HG03280 (cell line): ENCODE measurements around the gene AK4.
"Not testable (repeated sequence)": the region's sequence is repeated elsewhere in the genome, so short reads cannot be mapped to it uniquely, and the experiment has no call there.

ENCODE experiments used
- ATAC-seq: cut with Tn5 transposase; IDR thresholded peaks from one replicate; pipeline ENCODE4 v1.9.1; 2021; ENCODE audit warnings: mild to moderate bottlenecking, moderate library complexity; ENCODE audit not compliant: unreplicated experiment

The AK4 gene

DNA sequence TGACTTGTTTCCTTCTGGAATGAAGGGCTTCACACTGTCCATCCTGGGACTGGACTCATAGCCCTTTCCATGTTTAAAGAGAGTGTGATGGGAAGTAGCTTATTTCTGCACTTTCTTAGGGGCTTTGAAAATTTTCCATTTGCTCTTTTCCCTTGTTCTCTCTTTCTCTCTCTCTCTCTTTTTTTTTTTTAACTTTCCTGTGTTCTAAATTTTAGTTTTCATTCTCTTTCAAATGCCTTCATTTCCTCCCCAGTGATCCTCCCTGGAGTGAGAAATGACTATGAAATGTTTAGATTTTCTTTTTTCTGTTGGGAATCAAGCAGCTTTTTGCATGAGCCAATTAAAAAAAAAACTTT is 2.1 kb downstream of the AK4 start:
- no peak for ATAC-seq

DNA sequence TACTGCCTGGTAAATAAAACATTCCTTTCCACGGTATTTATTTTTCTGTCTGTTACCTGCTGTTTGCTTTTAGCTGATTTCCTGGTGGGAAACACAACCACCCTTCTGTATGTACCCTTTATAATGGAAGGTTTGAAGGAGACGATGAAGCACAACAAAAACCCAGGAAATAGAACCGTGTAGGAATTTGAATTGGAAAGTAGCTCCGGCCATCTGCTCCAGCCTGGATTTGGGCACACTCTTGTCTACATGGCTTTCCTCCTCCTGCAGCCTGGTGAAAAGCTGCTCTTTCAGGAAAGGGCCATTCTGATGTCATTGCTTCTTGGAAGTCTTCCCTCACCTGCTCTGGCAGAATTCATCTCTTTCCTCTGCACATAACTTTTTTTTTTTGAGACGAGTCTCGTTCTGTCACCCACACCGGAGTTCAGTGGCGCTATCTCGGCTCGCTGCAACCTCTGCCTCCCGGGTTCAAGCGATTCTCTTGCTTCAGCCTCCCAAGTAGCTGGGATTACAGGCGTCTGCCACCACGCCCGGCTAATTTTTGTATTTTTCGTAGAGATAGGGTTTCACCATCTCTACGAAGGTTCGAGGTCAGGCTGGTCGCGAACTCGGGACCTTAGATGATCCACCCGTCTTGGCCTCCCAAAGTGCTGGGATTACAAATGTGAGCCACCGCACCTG is 2.7 kb downstream of the AK4 start:
- no peak for ATAC-seq

DNA sequence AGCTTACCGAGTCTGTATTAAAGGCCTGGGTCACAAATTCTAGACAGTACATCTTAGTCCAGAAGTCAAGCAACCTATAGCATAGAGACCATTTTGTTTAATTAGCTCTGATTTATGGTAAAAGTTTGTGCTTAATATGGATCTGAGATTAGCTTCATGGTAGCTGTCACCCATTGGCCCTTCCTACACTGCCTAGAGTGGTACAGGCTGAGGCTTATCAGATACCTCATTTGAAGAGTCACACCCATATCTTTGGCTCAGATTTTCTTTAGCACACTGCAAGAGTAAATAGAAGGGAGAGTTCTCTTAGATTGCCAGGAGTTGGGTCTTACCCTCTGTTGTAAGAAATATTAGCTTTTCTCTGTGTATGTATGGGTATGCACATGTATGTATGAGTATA is 3.6 kb downstream of the AK4 start:
- ATAC-seq, result no peak

DNA sequence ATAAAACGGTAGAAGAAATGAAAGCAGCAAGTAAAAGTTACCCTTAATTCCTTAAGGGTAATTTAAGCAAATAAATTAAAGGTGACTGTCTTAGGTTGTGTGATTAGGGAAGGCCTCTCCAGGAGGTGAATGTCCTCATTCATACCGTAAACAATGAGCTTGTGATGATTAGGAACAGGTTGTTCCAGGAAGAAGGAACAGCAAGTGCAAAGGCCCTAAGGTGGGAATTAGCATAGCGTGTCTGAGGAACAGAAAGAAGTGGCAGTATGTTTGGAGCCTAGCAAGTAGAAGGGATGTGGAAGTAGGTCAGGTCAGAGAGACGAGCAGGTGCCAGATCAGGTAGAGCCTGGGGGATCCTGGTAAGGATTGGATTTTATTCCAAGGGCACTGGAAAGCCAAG is 5.6 kb downstream of the AK4 start:
- no peak for ATAC-seq

DNA sequence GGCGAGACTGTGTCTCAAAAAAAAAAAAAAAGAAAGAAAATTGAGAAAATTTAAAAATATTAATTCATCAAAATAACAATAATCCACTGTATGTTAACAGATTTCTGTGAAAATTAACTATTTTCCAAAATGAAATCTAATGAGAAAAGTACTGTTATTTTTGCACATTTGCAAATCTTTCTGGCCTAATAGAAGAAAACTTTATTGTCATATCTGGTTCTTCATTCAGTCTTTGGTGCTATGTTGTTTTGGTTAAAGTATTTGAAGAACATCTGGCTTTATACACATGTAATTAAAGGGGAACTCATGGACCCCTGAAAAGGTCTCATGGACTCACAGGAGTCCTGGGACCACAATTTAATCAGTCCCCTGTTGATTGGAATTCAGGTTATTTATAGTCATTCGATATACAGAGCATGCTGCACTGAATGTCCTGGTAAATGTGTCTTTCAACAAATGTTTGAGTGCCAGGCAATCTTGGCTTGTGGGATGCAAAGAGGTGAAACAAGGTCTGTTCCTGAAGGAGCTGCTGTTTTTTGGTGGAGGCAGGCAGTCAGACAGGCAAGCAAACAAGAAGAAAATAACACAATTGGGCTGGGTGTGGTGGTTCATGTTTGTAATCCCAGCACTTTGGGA is 9.0 kb downstream of the AK4 start:
- ATAC-seq, result no peak

DNA sequence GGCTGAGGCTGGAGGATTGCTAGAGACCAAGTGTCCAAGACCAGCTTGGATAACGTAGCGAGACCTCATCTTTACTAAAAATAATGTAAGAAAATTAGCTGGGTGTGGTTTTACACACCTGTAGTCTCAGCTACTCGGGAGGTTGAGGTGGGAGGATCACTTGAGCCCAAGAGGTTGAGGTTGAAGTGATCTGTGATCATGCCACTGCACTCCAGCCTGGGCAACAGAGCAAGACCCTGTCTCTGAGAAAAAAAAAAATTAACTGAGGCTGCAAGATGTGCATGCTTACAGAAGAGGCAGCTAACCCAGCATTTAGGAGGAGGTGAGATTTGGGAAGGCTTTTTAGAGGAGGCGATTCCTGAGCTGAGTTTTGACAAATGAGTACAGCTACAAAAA is 9.5 kb downstream of the AK4 start:
- ATAC-seq, result no peak

DNA sequence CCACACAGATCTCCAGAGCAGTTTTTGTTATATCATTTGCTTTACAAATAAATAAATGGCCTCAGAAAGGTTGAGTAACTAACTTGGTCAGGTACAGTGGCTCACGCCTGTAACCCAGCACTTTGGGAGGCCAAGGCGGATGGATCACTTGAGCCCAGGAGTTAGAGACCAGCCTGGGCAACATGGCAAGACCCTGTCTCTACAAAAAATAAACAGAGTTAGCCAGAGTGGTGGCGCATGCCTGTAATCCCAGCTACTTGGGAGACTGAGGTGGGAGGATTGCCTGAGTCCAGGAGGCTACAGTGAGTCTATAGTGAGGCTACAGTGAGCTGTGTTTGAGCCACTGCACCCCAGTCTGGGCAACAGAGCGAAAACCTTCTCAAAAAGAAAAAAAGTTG is 11.3 kb downstream of the AK4 start:
- ATAC-seq, result not testable (repeated sequence)

DNA sequence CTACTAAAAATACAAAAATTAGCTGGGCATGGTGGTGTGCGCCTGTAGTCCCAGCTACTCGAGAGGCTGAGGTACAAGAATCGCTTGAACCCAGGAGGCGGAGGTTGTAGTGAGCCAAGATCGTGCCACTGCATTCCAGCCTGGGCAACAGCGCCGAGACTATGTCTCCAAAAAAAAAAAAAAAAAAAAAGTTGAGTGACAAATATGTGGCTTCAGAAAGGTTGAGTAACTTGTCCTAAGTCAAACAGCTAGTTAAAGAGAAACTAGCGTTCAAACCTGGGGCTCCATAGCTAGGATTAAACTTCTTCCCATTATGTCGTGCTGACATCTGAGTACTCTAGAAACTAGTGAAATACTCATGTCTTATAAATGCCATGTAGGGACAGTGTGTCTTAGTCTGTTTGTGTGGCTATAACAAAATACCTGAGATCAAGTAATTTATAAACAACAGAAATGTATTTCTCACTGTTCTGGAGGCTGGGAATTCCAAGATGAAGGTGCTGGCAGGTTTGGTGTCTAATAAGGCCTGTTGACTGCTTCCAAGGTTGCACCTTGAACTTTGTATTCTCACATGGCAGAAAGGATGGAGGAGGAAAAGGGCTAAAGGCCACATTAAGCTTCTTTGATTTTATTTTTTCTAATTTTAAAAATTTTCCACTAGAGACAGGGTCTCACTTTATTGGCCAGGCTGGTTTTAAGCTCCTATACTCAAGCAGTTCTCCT is 12.0 kb downstream of the AK4 start:
- no peak for ATAC-seq

DNA sequence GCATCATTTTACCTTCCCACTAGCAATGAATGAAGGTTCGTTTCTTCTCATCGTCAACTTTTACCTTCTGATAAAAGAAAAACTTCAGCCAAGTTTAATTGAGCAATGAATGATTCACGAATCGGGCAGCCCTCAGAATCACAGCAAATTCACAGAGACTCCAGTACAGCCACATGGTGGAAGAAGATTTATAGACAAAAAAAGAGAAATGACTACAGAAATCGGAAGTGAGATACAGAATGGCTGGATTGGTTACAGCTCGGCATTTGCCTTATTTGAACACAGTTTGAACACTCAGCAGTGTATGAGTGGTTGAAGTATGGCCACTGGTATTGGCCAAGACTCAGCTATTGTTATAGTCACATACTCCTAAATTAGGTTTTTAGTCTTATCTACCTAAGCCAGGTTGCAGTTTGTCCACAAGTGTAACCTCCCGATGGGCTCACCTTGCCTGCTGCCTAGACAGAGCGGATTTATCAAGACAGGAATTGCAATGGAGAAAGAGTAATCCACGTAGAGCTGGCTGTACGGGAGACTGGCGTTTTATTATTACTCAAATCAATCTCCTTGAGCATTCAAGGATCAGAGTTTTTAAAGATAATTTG is 15.3 kb downstream of the AK4 start:
- ATAC-seq, result no peak

DNA sequence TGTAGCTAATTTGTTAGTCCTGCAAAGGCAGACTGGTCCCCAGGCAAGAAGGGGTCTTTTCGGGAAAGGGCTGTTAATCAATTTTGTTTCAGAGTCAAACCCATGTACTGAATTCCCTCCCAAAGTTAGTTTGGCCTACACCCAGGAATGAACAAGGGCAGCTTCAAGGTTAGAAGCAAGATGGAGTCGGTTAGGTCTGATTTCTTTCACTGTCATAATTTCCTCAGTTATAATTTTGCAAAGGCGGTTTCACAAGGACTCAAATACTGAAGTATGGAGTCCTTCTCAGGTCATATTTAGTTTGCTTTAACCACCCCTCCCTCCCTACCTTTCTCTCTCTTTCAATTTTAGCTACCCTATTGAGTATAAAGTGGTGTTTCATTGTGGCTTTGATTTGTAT is 16.1 kb downstream of the AK4 start:
- not testable (repeated sequence) for ATAC-seq

DNA sequence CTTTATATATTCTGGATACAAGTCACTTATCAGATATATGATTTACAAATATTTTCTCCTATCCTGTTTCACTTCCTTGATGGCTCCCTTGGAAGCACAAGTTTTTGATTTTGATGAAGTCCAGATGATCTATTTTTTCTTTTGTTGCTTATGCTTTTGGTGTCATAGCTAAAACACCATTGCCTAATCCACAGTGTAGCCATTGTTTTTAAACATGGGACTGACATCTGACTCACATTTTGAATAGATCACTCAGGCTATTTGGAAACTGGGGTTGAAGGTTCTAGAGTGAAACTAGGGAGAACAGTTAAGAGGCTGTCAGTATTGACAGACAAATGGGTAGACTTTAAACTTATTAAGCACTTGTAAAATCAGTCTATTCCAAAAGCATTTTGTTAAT is 16.6 kb downstream of the AK4 start:
- no peak for ATAC-seq

DNA sequence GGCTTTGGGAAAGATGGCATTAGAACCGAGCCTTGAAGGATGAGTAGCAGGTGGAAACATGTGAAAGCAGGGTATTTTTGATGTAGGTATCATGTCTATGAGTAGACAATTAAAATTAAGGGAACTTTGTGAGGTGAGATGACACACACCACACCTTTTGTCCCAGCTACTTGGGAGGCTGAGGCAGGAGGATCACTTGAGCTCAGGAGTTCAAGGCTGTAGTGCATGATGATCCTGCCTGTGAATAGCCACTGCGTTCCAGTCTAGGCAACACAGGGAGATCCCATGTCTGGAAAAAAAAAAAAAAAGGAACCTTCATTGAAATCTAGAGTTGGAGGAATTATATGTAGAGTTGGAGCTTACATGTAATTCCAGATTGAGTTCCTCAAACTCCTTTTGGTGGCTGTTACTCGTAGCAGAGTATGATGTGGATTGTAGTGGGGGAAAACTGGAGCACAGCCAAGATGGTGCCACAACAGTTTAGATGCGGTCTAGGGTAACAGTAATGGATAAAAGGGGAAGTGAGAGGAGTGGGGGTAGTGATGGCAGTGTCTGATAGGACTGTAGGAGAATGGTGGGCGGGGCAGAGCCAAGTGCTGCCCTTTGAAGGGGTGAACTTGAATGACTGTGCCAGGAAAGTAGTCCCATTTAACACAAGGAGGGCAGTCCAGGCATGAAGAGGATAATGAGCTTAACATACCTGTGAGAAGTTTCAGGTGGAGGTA is 17.4 kb downstream of the AK4 start:
- ATAC-seq, result peak; percentile 92

DNA sequence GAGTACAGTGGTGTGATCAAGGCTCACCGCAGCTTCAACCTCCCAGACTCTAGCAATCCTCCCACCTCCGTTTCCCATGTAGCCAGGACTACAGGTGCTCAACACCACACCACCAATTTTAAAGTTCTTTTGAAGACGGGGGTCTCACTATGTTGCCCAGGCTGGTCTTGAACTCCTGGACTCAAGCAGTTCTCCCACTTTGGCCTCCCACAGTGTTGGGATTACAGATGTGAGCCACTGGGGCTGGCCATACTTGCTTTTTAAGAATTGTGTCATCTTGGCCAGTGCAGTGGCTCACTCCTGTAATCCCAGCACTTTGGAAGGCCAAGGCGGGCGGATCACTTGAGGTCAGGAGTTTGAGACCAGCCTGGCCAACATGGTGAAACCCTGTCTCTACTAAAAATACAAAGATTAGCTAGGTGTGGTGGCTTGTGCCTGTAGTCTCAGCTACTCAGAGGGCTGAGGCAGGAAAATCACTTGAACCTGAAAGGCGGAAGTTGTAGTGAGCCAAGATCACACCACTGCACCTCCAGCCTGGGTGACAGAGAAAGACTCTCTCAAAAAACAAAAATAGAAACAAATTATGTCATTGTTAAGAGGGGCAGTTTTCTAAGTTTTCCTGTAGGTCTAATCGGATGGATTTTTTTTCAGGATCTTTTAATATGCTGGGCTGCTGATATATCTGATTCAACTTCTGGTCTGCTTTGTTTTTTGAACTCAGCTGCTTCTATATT is 18.7 kb downstream of the AK4 start:
- ATAC-seq, result no peak

DNA sequence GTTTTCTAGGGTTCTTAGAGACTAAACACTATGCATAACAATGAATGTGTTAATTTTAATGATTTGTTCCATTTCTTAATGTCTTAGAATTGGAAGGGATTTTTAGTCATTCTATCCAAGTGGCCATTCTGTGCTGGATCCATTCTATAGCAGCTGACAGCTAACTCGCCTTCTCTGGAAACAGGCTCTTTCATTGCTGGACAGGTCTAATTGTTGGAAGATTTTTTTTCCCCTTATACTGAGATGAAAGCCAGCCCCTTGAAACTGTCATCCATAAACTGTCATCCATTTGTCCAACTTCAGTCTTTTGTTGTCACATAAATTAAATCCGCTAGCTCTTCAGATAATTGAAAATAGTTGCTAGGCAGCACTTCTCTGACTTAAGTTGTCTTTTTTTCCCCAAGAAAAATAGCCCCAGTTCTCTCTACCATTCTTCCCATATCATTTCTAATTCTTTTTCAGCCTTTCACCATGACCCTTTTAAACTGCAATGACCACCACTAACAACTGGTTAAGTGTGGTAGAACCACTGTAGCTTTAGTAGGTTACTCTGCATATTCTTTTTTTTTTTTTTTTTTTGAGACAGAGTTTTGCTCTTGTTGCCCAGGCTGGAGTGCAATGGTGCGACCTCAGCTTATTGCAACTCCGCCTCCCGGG is 19.7 kb downstream of the AK4 start:
- no peak for ATAC-seq

DNA sequence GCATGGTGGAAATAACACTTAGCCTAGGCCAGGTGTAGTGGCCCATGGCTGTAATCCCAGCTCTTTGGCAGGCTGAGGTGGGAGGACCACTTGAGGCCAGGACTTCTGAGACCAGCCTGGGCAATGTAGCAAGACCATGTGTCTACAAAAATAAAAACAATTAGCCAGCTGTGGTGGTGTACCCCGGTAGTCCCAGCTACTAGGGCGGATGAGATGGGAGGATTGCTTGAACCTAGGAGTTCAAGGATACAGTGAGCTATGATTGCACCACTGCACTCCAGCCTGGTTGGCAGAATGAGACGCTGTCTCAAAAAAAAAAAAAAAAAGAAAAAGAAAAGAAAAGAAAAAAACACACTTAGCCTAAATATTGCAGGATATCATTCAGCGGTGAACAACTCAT is 20.9 kb downstream of the AK4 start:
- ATAC-seq, result no peak

DNA sequence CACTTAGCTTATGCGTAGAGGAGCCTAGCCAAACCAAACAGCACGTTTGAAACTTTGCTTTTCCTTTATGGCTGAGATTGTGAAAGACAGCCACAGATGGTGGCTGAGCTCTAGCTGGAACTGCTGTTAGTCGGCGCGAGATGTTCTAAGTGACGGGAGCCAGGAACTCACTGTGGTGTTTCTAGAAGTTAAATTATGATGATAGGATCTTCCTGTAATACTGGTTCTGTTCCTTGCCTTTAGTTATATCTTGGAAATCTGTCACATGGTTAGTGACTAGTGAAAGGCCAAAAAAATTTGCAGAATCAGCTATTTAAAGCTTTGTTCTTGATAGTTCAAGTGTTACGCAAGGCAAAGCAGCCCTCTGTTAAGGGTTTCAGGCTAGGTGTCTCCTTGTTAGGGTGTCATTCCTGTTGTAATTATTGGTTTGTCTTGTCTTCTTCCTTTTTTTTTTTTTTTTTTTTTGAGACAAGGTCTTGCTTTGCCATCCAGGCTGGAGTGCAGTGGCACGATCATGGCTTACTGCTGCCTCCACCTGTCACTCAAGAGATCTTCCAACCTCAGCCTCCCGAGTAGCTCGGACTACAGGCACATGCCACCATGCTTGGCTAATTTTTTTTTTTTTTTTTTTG is 22.6 kb downstream of the AK4 start:
- ATAC-seq, result no peak

DNA sequence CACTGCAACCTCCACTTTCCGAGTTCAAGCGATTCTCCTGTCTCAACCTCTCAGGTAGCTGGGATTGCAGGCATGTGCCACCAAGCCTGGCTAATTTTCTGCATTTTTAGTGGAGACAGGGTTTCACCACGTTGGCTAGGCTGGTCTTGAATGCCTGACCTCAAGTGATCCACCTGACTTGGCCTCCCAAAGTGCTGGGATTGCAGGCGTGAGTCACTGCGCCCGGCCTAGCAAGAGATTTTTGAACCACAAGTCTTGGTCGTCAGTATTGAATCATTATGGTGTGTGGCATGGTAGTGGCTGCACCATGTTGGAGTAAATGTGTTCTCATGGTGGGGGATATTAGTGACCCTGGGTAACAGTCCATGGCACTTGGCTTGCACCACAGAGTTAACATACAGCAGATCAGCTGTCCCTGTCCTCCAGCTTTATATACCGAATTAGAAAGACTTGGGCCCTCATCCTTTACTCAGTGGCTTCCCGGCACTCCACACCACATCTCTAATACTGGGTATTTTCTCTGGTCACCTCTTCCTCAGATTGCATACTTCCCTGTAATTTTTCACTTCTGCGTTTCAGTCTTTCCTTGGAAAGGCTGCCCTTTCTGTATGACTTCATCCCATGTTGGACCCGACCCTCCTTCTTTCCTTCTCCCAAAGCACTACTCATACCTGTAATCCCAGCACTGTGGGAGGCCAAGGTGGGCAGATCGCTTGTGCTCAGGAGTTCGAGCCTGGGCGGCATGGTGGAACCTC is 25.1 kb downstream of the AK4 start:
- ATAC-seq, result no peak

DNA sequence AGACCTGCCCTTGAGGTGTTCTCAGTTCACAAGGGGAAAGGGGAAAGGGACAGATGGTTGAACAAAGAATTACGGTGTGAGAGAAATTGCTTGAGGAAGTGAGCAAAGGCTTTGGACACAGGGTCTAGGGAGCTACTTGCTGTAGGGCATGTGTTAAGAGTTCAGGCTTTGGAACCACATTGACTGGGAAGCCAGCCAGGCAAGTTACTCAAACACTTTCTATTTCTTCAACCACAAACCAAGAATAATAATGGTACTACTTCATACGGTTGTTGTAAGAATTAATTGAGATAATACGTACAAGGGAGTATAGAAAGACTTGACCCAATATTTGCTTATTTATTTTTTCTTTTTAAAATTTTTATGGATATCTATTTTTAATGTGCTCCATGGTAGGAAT is 26.6 kb downstream of the AK4 start:
- peak; percentile 76 for ATAC-seq
